GM19025 (cell line): Measurements from ENCODE around the gene CTSD.

Experiments used
- ATAC-seq: cut with Tn5 transposase; IDR thresholded peaks from one replicate; pipeline ENCODE4 v1.9.1; 2021; ENCODE audit warnings: mild to moderate bottlenecking, low read depth, moderate library complexity; ENCODE audit not compliant: unreplicated experiment

CTSD gene

GRCh38 chr11:1756791-1757771 is 6.6 kb downstream of the CTSD start:
- no peak for ATAC-seq

- ATAC-seq, result no peak
Observed at GRCh38 chr11:1755692-1756561, 7.8 kb downstream of the CTSD start.

GRCh38 chr11:1755344-1755691 is 8.4 kb downstream of the CTSD start:
- no peak for ATAC-seq

GRCh38 chr11:1754376-1755150 is 9.2 kb downstream of the CTSD start:
- ATAC-seq, result no peak

GRCh38 chr11:1753929-1754305 is 9.8 kb downstream of the CTSD start:
- no peak for ATAC-seq

- ATAC-seq, result no peak
Observed at GRCh38 chr11:1753229-1753928, 10.3 kb downstream of the CTSD start.

GRCh38 chr11:1752907-1753228 is 10.9 kb downstream of the CTSD start:
- ATAC-seq, result no peak

GRCh38 chr11:1751999-1752906 is 11.5 kb downstream of the CTSD start:
- no peak for ATAC-seq

- ATAC-seq, result no peak
Observed at GRCh38 chr11:1751531-1751921, 12.2 kb downstream of the CTSD start.

GRCh38 chr11:1750840-1751530 is 12.7 kb downstream of the CTSD start:
- no peak for ATAC-seq

GRCh38 chr11:1750481-1750839 is 13.3 kb downstream of the CTSD start, which contains the start of gene IFITM10:
Gene IFITM10, minus strand, starts transcription at chr11:1750595. Its CDS starts 153 bp downstream, at chr11:1750442.
- ATAC-seq, result no peak

GRCh38 chr11:1749395-1750351 is 14.1 kb downstream of the CTSD start:
- ATAC-seq, result no peak

GRCh38 chr11:1748636-1749394 is 14.9 kb downstream of the CTSD start:
- ATAC-seq, result no peak

GRCh38 chr11:1747753-1748635 is 15.7 kb downstream of the CTSD start:
- ATAC-seq, result no peak

GRCh38 chr11:1746956-1747752 is 16.6 kb downstream of the CTSD start:
- no peak for ATAC-seq
